MCF 10A (cell line): ENCODE results near the gene FLRT2. TPM values are rescaled to one million over a fixed set of nuclear protein-coding genes. Genes with fewer than 3 reads are reported as not detected.
A peak's percentile ranks its signal among the peaks of the same experiment; 100 is the strongest.

Experiments
- BruUV-seq: library from RNA; stranded (reverse); fragments of 400-500 nt; replicated peaks from 2 replicates; lab custom pipeline; 2021; lab: Mats Ljungman, UMichigan
- CTCF ChIA-PET: fragments of 300-600 bp; sonication (Branson Sonifier 250); formaldehyde crosslinking; extraction: SDS; loops from one replicate; lab custom pipeline; 2021; ENCODE audit warnings: antibody characterized with exemption, inconsistent platforms; lab: Yijun Ruan, JAX
- POLR2A ChIA-PET: fragments of 300-600, 350-650 bp; sonication (Branson Sonifier 250); formaldehyde crosslinking; extraction: SDS; loops from one replicate; lab custom pipeline; 2020; ENCODE audit warnings: antibody characterized with exemption, inconsistent platforms; lab: Yijun Ruan, JAX
- DNase-seq: peaks from one replicate; pipeline ENCODE4 v3.0.0-alpha.2; 2018; ENCODE audit not compliant: unreplicated experiment
- H3K27ac Mint-ChIP-seq: one replicate; pipeline ENCODE4 v1.8.0; 2022; ENCODE audit warnings: mild to moderate bottlenecking, low read depth, mixed read lengths; ENCODE audit not compliant: unreplicated experiment
- H3K27me3 Mint-ChIP-seq: one replicate; pipeline ENCODE4 v1.8.0; 2022; ENCODE audit warnings: mixed read lengths; ENCODE audit not compliant: insufficient read depth, unreplicated experiment
- H3K36me3 Mint-ChIP-seq: one replicate; pipeline ENCODE4 v1.8.0; 2022; ENCODE audit warnings: mild to moderate bottlenecking, moderate library complexity, mixed read lengths; ENCODE audit not compliant: insufficient read depth, unreplicated experiment
- H3K4me1 Mint-ChIP-seq: one replicate; pipeline ENCODE4 v1.8.0; 2022; ENCODE audit warnings: mixed read lengths; ENCODE audit not compliant: insufficient read depth, unreplicated experiment
- H3K4me3 Mint-ChIP-seq: one replicate; pipeline ENCODE4 v1.8.0; 2022; ENCODE audit warnings: mild to moderate bottlenecking, moderate library complexity, mixed read lengths; ENCODE audit not compliant: unreplicated experiment
- H3K9me3 Mint-ChIP-seq: one replicate; pipeline ENCODE4 v1.8.0; 2022; ENCODE audit warnings: mixed read lengths; ENCODE audit not compliant: unreplicated experiment
- intact Hi-C: fragments of 100-400 bp; cut with micrococcal nuclease; formaldehyde crosslinking; loops from 2 replicates; pipeline ENCODE4 v1.14.1; 2022
- total RNA-seq: library from RNA; stranded (reverse); gene quantifications from 2 replicates; pipeline ENCODE4 v1.2.3, GENCODE V29; 2022
- TF ChIP-seq, protein P1 (sequence below): fragments of 200-600 bp; IDR thresholded peaks from one replicate; pipeline ENCODE4 v1.8.0; 2022; ENCODE audit warnings: antibody characterized with exemption, mild to moderate bottlenecking; ENCODE audit not compliant: unreplicated experiment

Gene FLRT2
- total RNA-seq, 1 experiment from 2014 or later: 153 TPM

DNA sequence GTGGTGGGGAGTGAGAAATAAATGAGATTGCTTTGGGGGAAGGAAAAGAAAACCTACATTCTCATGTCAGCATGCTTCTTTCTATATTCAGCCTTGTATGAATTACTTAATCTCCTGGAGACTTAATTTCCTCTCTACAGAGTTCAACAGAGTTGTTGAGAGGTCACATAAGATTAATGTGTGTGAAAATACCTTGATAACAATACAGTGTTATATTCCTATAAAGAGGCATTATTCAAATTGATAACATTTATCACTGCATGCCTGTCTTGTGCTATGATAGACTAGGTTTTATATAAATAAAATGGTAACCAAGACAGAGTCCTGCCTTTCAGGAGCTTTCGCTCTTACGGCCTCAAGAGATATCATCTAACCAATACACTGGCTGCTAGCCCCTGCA lies 9.6 kb downstream of the FLRT2 start:
- TF ChIP-seq, protein P1, sequence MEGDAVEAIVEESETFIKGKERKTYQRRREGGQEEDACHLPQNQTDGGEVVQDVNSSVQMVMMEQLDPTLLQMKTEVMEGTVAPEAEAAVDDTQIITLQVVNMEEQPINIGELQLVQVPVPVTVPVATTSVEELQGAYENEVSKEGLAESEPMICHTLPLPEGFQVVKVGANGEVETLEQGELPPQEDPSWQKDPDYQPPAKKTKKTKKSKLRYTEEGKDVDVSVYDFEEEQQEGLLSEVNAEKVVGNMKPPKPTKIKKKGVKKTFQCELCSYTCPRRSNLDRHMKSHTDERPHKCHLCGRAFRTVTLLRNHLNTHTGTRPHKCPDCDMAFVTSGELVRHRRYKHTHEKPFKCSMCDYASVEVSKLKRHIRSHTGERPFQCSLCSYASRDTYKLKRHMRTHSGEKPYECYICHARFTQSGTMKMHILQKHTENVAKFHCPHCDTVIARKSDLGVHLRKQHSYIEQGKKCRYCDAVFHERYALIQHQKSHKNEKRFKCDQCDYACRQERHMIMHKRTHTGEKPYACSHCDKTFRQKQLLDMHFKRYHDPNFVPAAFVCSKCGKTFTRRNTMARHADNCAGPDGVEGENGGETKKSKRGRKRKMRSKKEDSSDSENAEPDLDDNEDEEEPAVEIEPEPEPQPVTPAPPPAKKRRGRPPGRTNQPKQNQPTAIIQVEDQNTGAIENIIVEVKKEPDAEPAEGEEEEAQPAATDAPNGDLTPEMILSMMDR: no peak
- Mint-ChIP-seq H3K9me3 (no peaks in the 10 kb centered on the region), H3K4me3 (no peak overlapping the region), H3K36me3 (peaks cover 16% of the 10 kb centered on the region), H3K27me3 (no peaks in the 10 kb centered on the region), H3K4me1 (peaks cover 31% of the 10 kb centered on the region), H3K27ac (peak overlapping the region; percentile 23)
- BruUV-seq: no TSS peak
- intact Hi-C loops: loop anchor here (10.0 kb wide), 1 partner anchor 735 kb away; no protein-coding TSS in a partner anchor
- DNase-seq: no peak
- ChIA-PET POLR2A (no interaction called here), CTCF (no interaction called here)

DNA sequence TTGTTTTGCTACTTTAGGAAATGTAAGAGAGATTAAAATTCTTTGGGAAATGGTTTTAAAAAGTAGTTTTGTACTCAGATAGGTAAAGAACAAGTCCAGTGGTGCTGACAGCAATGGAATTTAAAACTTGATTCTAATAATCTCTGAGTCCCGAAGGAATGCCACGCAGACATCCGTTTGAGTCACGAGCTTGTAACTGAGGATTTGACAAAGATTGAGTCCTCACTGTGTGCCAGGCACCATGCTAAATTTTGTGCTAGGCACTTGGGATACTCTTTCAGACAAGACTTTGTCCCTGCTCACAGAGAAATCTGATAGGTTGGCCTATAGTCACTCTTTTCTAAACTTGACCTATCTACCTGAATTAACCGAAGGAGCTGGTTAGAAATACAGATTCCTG lies 12.7 kb downstream of the FLRT2 start:
- TF ChIP-seq, protein P1: no peak
- CTCF ChIA-PET: interaction anchor here (1.3 kb wide), 1 partner anchor 513 kb away, joined by 5 read pairs; no protein-coding TSS in a partner anchor
- intact Hi-C loops: no loop called here

DNA sequence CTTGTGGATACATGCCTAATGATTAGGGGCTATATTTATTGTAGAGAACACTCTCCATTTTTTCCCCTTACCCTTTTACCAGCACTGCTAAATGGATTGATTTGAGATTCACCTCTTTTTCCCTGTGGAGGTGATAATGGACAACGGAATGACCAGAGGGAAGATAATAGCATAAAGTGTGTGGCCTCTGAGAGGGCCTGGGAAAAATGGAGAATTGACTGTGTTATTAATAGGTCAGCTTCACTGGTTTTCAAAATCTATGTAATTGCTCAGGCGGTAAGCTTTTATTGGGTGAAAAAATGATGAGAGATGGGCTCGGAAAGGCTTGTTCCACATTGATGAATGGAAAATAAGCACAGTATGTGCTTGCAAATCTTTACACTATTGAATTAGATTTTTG lies 15.8 kb downstream of the FLRT2 start:
- DNase-seq: no peak
- Mint-ChIP-seq H3K36me3 (peaks cover 20% of the 10 kb centered on the region), H3K27me3 (no peaks in the 10 kb centered on the region), H3K4me1 (peaks cover 11% of the 10 kb centered on the region), H3K9me3 (no peaks in the 10 kb centered on the region), H3K4me3 (no peak overlapping the region), H3K27ac (no peak overlapping the region)
- POLR2A ChIA-PET: interaction anchor here (0.6 to 1.3 kb wide), 3 partner anchors 14 to 392 kb away, joined by 3 to 7 read pairs (median 3); no protein-coding TSS in a partner anchor
- CTCF ChIA-PET: no interaction called here
- intact Hi-C loops: no loop called here
- TF ChIP-seq, protein P1: no peak
- no TSS peak for BruUV-seq

More for the DNA sequence above, 12.7 kb downstream of the FLRT2 start:
- Mint-ChIP-seq H3K4me1 (peaks cover 12% of the 10 kb centered on the region), H3K36me3 (peaks cover 26% of the 10 kb centered on the region), H3K4me3 (no peak overlapping the region), H3K9me3 (no peaks in the 10 kb centered on the region), H3K27me3 (no peaks in the 10 kb centered on the region), H3K27ac (no peak overlapping the region)
- no peak for DNase-seq
- POLR2A ChIA-PET: interaction anchor here (1.0 kb wide), 1 partner anchor 33 kb away, joined by 3 read pairs; no protein-coding TSS in a partner anchor
- no TSS peak for BruUV-seq

DNA sequence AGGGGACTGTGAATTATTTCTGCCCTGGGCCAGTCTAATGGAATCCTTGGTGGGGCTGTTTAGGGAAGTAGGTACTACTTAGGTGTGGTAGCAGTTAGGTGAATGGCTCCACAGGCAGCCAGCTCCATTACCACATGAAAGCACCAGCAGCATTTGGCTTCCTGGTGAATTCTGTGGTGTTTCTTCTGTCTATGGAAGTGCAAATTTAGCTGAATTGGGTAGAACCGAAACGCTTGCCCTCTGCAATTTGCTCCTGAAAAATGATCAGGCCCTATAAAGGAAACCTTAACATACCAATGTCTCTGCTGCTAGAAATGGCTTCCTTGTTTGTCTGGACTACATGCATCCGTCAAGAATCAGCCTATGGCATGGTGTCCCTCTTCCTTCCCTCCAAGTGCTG lies 16.4 kb downstream of the FLRT2 start:
- no TSS peak for BruUV-seq
- H3K27me3 Mint-ChIP-seq: no peaks in the 10 kb centered on the region
- no peak overlapping the region for H3K4me3 Mint-ChIP-seq
- peaks cover 11% of the 10 kb centered on the region for H3K4me1 Mint-ChIP-seq
- no peaks in the 10 kb centered on the region for H3K9me3 Mint-ChIP-seq
- POLR2A ChIA-PET: interaction anchor here (1.1 to 1.3 kb wide), 2 partner anchors 15 to 128 kb away, joined by 3 to 7 read pairs; no protein-coding TSS in a partner anchor
- TF ChIP-seq, protein P1: no peak
- CTCF ChIA-PET: no interaction called here
- no peak overlapping the region for H3K27ac Mint-ChIP-seq
- DNase-seq: no peak
- intact Hi-C loops: no loop called here
- peaks cover 20% of the 10 kb centered on the region for H3K36me3 Mint-ChIP-seq
